ENCODE measurements around the gene STMN1.

- TF ChIP-seq CTCF (IDR thresholded peaks at IDR 0.05) (no peak), POLR2A (IDR thresholded peaks at IDR 0.05) (no peak)
These were observed 6.0 kb upstream of the STMN1 start for GRCh38 chr1:25912076-25912831.
